SU-DHL-6 (cell line): ENCODE results near the gene THSD8.
A peak's percentile ranks its signal among the peaks of the same experiment; 100 is the strongest.

Experiments used
- H2AFZ ChIP-seq: fragments of 200-600 bp; sonication (generic); 2 replicates; pipeline ENCODE4 v1.6.1; 2014; ENCODE audit warnings: low read depth, mild to moderate bottlenecking, moderate library complexity, mixed read lengths, antibody characterized with exemption, low read length; ENCODE audit not compliant: severe bottlenecking
- H3F3A ChIP-seq: fragments of 200-600 bp; shearing (Covaris generic); 2 replicates; pipeline ENCODE4 v1.6.0; 2016; ENCODE audit warnings: antibody characterized with exemption, mild to moderate bottlenecking; ENCODE audit not compliant: insufficient read depth
- H3K27ac ChIP-seq: fragments of 200-600 bp; sonication (generic); 2 replicates; pipeline ENCODE4 v1.5.1; 2016; ENCODE audit warnings: low read depth, mild to moderate bottlenecking, low read length, moderate library complexity, mixed read lengths
- H3K27me3 ChIP-seq: fragments of 200-600 bp; sonication (generic), shearing (Covaris generic); 2 replicates; pipeline ENCODE4 v1.6.0; 2014; ENCODE audit warnings: mild to moderate bottlenecking, low read length
- H3K36me3 ChIP-seq: fragments of 200-600 bp; sonication (generic); 2 replicates; pipeline ENCODE4 v1.6.1; 2014; ENCODE audit warnings: mild to moderate bottlenecking, low read length, mixed read lengths
- H3K4me2 ChIP-seq: fragments of 300-600, 200-600 bp; shearing (Covaris generic), sonication (generic); 2 replicates; pipeline ENCODE4 v1.6.0; 2014; ENCODE audit warnings: low read length, low read depth, mild to moderate bottlenecking; ENCODE audit not compliant: poor library complexity, severe bottlenecking
- H3K4me3 ChIP-seq: fragments of 200-600 bp; sonication (generic); 2 replicates; pipeline ENCODE4 v1.5.1; 2014; ENCODE audit warnings: antibody characterized with exemption, low read length, mild to moderate bottlenecking, mixed read lengths; ENCODE audit not compliant: insufficient read depth, poor library complexity, severe bottlenecking
- H3K79me2 ChIP-seq: fragments of 200-600 bp; sonication (generic); 2 replicates; pipeline ENCODE4 v1.6.1; 2014; ENCODE audit warnings: mild to moderate bottlenecking, low read length, moderate library complexity; ENCODE audit not compliant: insufficient read depth
- H3K9ac ChIP-seq: fragments of 200-600 bp; sonication (generic); 2 replicates; pipeline ENCODE4 v1.7.0; 2014; ENCODE audit warnings: mild to moderate bottlenecking, low read length
- H3K9me2 ChIP-seq: fragments of 200-600 bp; sonication (generic); replicated peaks from 2 replicates; pipeline ENCODE4 v1.6.1; 2014; ENCODE audit warnings: low read length; ENCODE audit not compliant: insufficient read depth
- H3K9me3 ChIP-seq: fragments of 200-600 bp; sonication (generic); 2 replicates; pipeline ENCODE4 v1.6.1; 2014; ENCODE audit warnings: low read length, mixed read lengths; ENCODE audit not compliant: insufficient read depth
- H4K20me1 ChIP-seq: fragments of 200-600 bp; sonication (generic); 2 replicates; pipeline ENCODE4 v1.6.1; 2014; ENCODE audit warnings: low read depth, mild to moderate bottlenecking, antibody characterized with exemption, low read length, moderate library complexity, mixed read lengths
- EZH2phosphoT487 ChIP-seq: fragments of 200-600 bp; sonication (generic), shearing (Covaris generic); conservative IDR thresholded peaks from 2 replicates; pipeline ENCODE4 v1.6.1; 2018; ENCODE audit warnings: mild to moderate bottlenecking, antibody characterized with exemption, low read length, moderate library complexity, mixed read lengths
- TF ChIP-seq, protein P1 (sequence below): fragments of 200-600 bp; sonication (generic); IDR thresholded peaks from one replicate; pipeline ENCODE4 v1.5.1; 2017; ENCODE audit warnings: antibody characterized with exemption, mild to moderate bottlenecking, low read length, moderate library complexity; ENCODE audit not compliant: insufficient read depth, poor library complexity, severe bottlenecking

THSD8 gene

DNA sequence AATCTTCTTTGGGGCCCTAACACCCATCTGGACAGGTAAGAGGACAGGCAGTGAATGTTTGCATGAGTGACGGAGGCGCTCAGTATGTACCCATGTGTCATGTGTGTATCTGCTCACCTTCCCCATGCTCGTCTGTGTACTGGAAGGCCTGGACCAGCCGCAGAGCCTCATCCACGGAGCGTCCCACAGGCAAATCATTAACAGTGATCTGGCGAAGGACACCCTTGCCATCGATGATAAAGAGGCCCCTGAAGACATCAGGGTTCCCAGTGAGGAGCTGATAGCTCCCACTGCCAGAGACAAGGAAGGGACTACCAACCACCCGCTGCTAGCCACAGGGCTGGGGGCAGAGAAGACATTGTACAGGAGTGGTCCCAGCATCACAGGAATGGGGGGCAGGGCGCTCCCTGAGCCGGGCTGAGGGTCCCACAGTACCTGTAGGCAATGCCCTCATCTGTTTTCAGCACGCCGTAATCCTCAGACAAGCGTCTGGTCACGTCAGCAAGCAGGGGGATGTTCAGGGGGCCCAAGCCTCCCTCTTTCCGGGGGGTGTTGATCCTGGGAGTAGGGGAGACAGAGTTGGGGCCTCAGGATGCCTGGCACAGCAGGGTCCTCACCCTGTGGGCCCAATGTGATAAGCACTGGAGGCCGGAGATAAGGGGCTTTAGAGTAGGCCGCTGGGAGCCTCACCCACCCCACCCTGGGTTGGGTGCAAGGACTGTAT lies 2.0 kb upstream of the THSD8 start:
- Histone ChIP-seq H4K20me1 (no peaks in the 10 kb centered on the region), H3K79me2 (peaks cover 13% of the 10 kb centered on the region), H3K9ac (peak overlapping the region; percentile 98; the same call in 1 of the 2 replicates), H3K4me2 (peak overlapping the region; percentile 66), H3K36me3 (no peaks in the 10 kb centered on the region), H3K27ac (no peak overlapping the region), H3K4me3 (no peak overlapping the region), H3F3A (no peaks in the 10 kb centered on the region), H3K9me3 (no peaks in the 10 kb centered on the region), H3K9me2 (no peaks in the 10 kb centered on the region), H2AFZ (no peak overlapping the region), H3K27me3 (no peaks in the 10 kb centered on the region)
- TF ChIP-seq, protein P1, sequence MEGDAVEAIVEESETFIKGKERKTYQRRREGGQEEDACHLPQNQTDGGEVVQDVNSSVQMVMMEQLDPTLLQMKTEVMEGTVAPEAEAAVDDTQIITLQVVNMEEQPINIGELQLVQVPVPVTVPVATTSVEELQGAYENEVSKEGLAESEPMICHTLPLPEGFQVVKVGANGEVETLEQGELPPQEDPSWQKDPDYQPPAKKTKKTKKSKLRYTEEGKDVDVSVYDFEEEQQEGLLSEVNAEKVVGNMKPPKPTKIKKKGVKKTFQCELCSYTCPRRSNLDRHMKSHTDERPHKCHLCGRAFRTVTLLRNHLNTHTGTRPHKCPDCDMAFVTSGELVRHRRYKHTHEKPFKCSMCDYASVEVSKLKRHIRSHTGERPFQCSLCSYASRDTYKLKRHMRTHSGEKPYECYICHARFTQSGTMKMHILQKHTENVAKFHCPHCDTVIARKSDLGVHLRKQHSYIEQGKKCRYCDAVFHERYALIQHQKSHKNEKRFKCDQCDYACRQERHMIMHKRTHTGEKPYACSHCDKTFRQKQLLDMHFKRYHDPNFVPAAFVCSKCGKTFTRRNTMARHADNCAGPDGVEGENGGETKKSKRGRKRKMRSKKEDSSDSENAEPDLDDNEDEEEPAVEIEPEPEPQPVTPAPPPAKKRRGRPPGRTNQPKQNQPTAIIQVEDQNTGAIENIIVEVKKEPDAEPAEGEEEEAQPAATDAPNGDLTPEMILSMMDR, result no peak
- TF ChIP-seq EZH2phosphoT487, result no peak

DNA sequence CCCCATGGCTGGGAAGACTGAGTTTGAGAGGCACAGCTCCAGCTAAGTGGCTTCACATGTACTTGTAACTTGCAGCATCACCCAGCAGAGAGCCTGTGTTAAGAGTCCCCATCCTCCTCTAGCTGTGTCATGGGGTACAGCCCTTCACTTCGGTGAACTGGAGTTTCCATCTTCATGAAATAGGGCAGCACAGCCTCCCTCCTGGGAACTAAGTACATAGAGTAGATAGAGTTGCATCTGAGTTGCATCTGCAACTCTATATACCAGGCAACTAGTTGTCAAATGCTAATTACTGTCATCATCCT lies 1.5 kb upstream of the THSD8 start:
- Histone ChIP-seq H3K9me2 (no peaks in the 10 kb centered on the region), H3K4me3 (peak overlapping the region; percentile 96), H4K20me1 (no peaks in the 10 kb centered on the region), H3K27ac (no peak overlapping the region), H3K36me3 (no peaks in the 10 kb centered on the region), H3K79me2 (peaks cover 13% of the 10 kb centered on the region), H2AFZ (no peak overlapping the region), H3F3A (no peaks in the 10 kb centered on the region), H3K4me2 (peak overlapping the region; percentile 66), H3K27me3 (no peaks in the 10 kb centered on the region), H3K9ac (peak overlapping the region; percentile 98), H3K9me3 (no peaks in the 10 kb centered on the region)
- no peak for TF ChIP-seq EZH2phosphoT487
- TF ChIP-seq, protein P1, result no peak

DNA sequence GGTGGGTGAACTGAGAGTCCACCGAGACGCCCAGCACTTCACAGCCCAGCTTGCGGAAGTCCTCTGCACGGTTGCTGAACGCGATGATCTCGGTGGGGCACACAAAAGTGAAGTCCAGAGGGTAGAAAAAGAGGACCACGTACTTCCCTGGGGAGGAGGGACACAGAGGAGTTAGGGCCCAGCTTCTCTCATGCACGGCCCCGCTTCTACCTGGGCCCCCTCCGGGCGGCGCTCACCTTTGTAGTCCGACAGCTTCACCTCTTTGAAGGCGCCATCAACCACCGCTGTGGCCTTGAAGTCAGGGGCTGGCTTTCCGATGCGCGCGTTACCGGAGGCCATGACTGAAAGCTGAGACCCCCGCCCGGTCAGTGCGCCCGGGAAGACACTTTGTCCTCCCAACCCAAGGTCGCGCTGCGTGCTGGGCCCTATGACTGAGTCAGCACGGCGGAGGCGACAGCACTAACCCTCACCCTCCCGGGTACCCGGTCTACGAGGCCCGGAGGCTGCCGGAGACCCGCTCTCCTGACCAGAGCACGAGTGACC lies 875 bp upstream of the THSD8 start:
- no peaks in the 10 kb centered on the region for H3K36me3 ChIP-seq
- no peaks in the 10 kb centered on the region for H3K9me2 ChIP-seq
- H3K27me3 ChIP-seq, result no peaks in the 10 kb centered on the region
- peak overlapping the region; percentile 68 for H2AFZ ChIP-seq
- peak overlapping the region; percentile 96 for H3K4me3 ChIP-seq
- TF ChIP-seq, protein P1, result no peak
- H3K27ac ChIP-seq, result peak overlapping the region; percentile 44
- H3K79me2 ChIP-seq, result peaks cover 13% of the 10 kb centered on the region
- H3K9me3 ChIP-seq, result no peaks in the 10 kb centered on the region
- peak overlapping the region; percentile 66 for H3K4me2 ChIP-seq
- H4K20me1 ChIP-seq, result no peaks in the 10 kb centered on the region
- H3F3A ChIP-seq, result no peaks in the 10 kb centered on the region
- peak overlapping the region; percentile 98 for H3K9ac ChIP-seq
